NCI-H82 treated with DMSO at 0.1 percent for 48 hours (cell line): ENCODE results near the gene TP73.
"Not testable (repeated sequence)": the region's sequence is repeated elsewhere in the genome, so short reads cannot be mapped to it uniquely, and the experiment has no call there.

Experiments used
- DNase-seq: peaks from one replicate; lab custom pipeline; 2025; ENCODE audit not compliant: unreplicated experiment; lab: John Stamatoyannopoulos, UW

Gene TP73

GRCh38 chr1:3741566-3742438 lies 89.5 kb downstream of the TP73 start:
- no peak for DNase-seq

GRCh38 chr1:3742439-3743298 lies 90.4 kb downstream of the TP73 start:
- no peak for DNase-seq

- no peak for DNase-seq
These were observed 91.1 kb downstream of the TP73 start for GRCh38 chr1:3743421-3743820.

- no peak for DNase-seq
These were observed 91.5 kb downstream of the TP73 start for GRCh38 chr1:3743826-3744225.

- DNase-seq: no peak
These were observed 92.3 kb downstream of the TP73 start for GRCh38 chr1:3744646-3745045.

- no peak for DNase-seq
These were observed 92.8 kb downstream of the TP73 start for GRCh38 chr1:3745071-3745470.

- no peak for DNase-seq
These were observed 93.5 kb downstream of the TP73 start for GRCh38 chr1:3745590-3746381.

GRCh38 chr1:3746389-3746829 lies 94.1 kb downstream of the TP73 start:
- DNase-seq: no peak

- DNase-seq: peak; percentile 64
These were observed 94.7 kb downstream of the TP73 start for GRCh38 chr1:3746830-3747521.

- DNase-seq: no peak
These were observed 95.2 kb downstream of the TP73 start for GRCh38 chr1:3747522-3747848.

GRCh38 chr1:3747903-3748302 lies 95.6 kb downstream of the TP73 start:
- DNase-seq: no peak

GRCh38 chr1:3748316-3748900 lies 96.1 kb downstream of the TP73 start:
- not testable (repeated sequence) for DNase-seq

- no peak for DNase-seq
These were observed 97.2 kb downstream of the TP73 start for GRCh38 chr1:3749512-3749911.

GRCh38 chr1:3750741-3751140 lies 98.4 kb downstream of the TP73 start:
- no peak for DNase-seq

- DNase-seq: no peak
These were observed 100.2 kb downstream of the TP73 start, which contains the start of gene CCDC27 for GRCh38 chr1:3752400-3752945. CCDC27 (plus strand) TSS chr1:3752450; CDS start chr1:3752482, 32 bp downstream.

GRCh38 chr1:3753656-3754454 lies 101.5 kb downstream of the TP73 start:
- DNase-seq: no peak

GRCh38 chr1:3756394-3756793 lies 104.1 kb downstream of the TP73 start:
- no peak for DNase-seq

GRCh38 chr1:3759164-3759563 lies 106.8 kb downstream of the TP73 start:
- no peak for DNase-seq

GRCh38 chr1:3759796-3760195 lies 107.5 kb downstream of the TP73 start:
- no peak for DNase-seq
